HCT116 (cell line): ENCODE results near the gene CARD18. TPM values are rescaled to one million over a fixed set of nuclear protein-coding genes. Genes with fewer than 3 reads are reported as not detected.

Source experiments
- ATAC-seq: fragments of 200-7000 bp; cut with Tn5 transposase; 2 replicates; pipeline ENCODE4 v1.9.1; 2020; ENCODE audit warnings: mild to moderate bottlenecking, moderate library complexity
- BruUV-seq: library from RNA; stranded (reverse); fragments of 400-500 nt; replicated peaks from 2 replicates; lab custom pipeline; 2021; lab: Mats Ljungman, UMichigan
- CTCF ChIA-PET: fragments of 300-600 bp; sonication (Branson Sonifier 250); formaldehyde crosslinking; loops from one replicate; lab custom pipeline; 2021; ENCODE audit warnings: antibody characterized with exemption; lab: Charles Lee
- POLR2A ChIA-PET: fragments of 300-600, 350-600 bp; sonication (Branson Sonifier 250); formaldehyde crosslinking; loops from one replicate; lab custom pipeline; 2021; ENCODE audit warnings: antibody characterized with exemption; lab: Charles Lee
- RAD21 ChIA-PET, 2 experiments: fragments of 300-600 bp; sonication (Branson Sonifier 250); formaldehyde crosslinking; loops; one replicate each; lab custom pipeline; 2023; ENCODE audit warnings: low total read pairs in 2 of 2; ENCODE audit not compliant: uncharacterized antibody in 2 of 2, unreplicated experiment in 2 of 2, low non-redundant PET in 1 of 2; lab: Charles Lee
- DNase-seq: peaks from one replicate; pipeline ENCODE4 v3.0.0-alpha.2; 2010; ENCODE audit warnings: low read depth, low spot score
- H2AFZ ChIP-seq: fragments of 200-600 bp; shearing (Covaris generic), sonication (generic); 2 replicates; pipeline ENCODE4 v1.6.1; 2017; ENCODE audit warnings: low read depth, mixed run types, mixed read lengths, antibody characterized with exemption, low read length; ENCODE audit not compliant: poor library complexity, severe bottlenecking
- H3K27ac ChIP-seq: 2 replicates; pipeline ENCODE4 v1.5.1; 2012; ENCODE audit warnings: low read depth, low read length
- H3K27me3 ChIP-seq: fragments of 200-600 bp; sonication (generic); 2 replicates; pipeline ENCODE4 v1.6.1; 2016; ENCODE audit warnings: mixed run types, low read length, mixed read lengths; ENCODE audit not compliant: insufficient read depth
- H3K36me3 ChIP-seq, 2 experiments: fragments of 200-500 bp in 1 of 2; fragments of 200-600 bp in 1 of 2; sonication (Bioruptor generic) in 1 of 2; sonication (generic) in 1 of 2; 2 replicates each; pipeline versions ENCODE4 v1.5.1 to v1.6.1; 2014 to 2016; ENCODE audit warnings: low read length in 2 of 2, inconsistent platforms in 1 of 2, mixed read lengths in 1 of 2, mixed run types in 1 of 2; ENCODE audit not compliant: insufficient read depth in 2 of 2, control insufficient read depth in 1 of 2
- H3K4me1 ChIP-seq, 2 experiments: fragments of 200-600 bp in 1 of 2; sonication (generic) in 1 of 2; 2 replicates each; pipeline versions ENCODE4 v1.5.1 to v1.6.1; 2012 to 2017; ENCODE audit warnings: low read length in 2 of 2, inconsistent platforms in 1 of 2, mild to moderate bottlenecking in 1 of 2, mixed read lengths in 1 of 2, mixed run types in 1 of 2, moderate library complexity in 1 of 2; ENCODE audit not compliant: insufficient read depth in 2 of 2, control insufficient read depth in 1 of 2
- H3K4me2 ChIP-seq: fragments of 200-600 bp; sonication (generic); 2 replicates; pipeline ENCODE4 v1.6.1; 2017; ENCODE audit warnings: mixed run types, low read length, mixed read lengths
- H3K4me3 ChIP-seq, 2 experiments: fragments of 200-600 bp in 1 of 2; sonication (generic) in 1 of 2; replicated peaks in 1 of 2; 2 replicates each; pipeline ENCODE4 v1.5.1; 2011 to 2016; ENCODE audit warnings: low read length in 2 of 2, control low read depth in 1 of 2, low read depth in 1 of 2, mild to moderate bottlenecking in 1 of 2, mixed read lengths in 1 of 2, mixed run types in 1 of 2
- H3K79me2 ChIP-seq: fragments of 200-600 bp; sonication (generic); 2 replicates; pipeline ENCODE4 v1.6.1; 2017; ENCODE audit warnings: mild to moderate bottlenecking, mixed run types, low read length, moderate library complexity, mixed read lengths; ENCODE audit not compliant: insufficient read depth
- H3K9ac ChIP-seq: fragments of 200-600 bp; sonication (generic); 2 replicates; pipeline ENCODE4 v1.6.1; 2016; ENCODE audit warnings: low read length, mixed read lengths
- H3K9me2 ChIP-seq: fragments of 200-600 bp; sonication (generic), shearing (Covaris generic); 2 replicates; pipeline ENCODE4 v1.6.1; 2017; ENCODE audit warnings: mixed run types, mild to moderate bottlenecking, moderate library complexity; ENCODE audit not compliant: insufficient read depth
- H3K9me3 ChIP-seq, 2 experiments: fragments of 200-500 bp in 1 of 2; fragments of 200-600 bp in 1 of 2; sonication (Bioruptor generic) in 1 of 2; sonication (generic) in 1 of 2; 2 replicates each; pipeline ENCODE4 v1.6.1; 2014 to 2017; ENCODE audit warnings: low read length in 2 of 2, mixed read lengths in 2 of 2, inconsistent platforms in 1 of 2, low read depth in 1 of 2, mild to moderate bottlenecking in 1 of 2, mixed run types in 1 of 2, moderate library complexity in 1 of 2; ENCODE audit not compliant: control insufficient read depth in 1 of 2, insufficient read depth in 1 of 2
- H4K20me1 ChIP-seq: fragments of 200-600 bp; sonication (generic), shearing (Covaris generic); 2 replicates; pipeline ENCODE4 v1.6.1; 2017; ENCODE audit warnings: mixed run types, mild to moderate bottlenecking, moderate library complexity; ENCODE audit not compliant: insufficient read depth
- CTCF ChIP-seq, 3 experiments: fragments of 200-600 bp in 1 of 3; sonication (generic) in 1 of 3; IDR thresholded peaks in 2 of 3; conservative IDR thresholded peaks in 1 of 3; 2 replicates each; pipeline ENCODE4 v1.5.1; 2012 to 2017; ENCODE audit warnings: low read depth in 2 of 3, low read length in 2 of 3, antibody characterized with exemption in 1 of 3, borderline replicate concordance in 1 of 3, control low read depth in 1 of 3, mild to moderate bottlenecking in 1 of 3, mixed read lengths in 1 of 3, mixed run types in 1 of 3, moderate library complexity in 1 of 3; ENCODE audit not compliant: insufficient read depth in 1 of 3
- SRF ChIP-seq: IDR thresholded peaks from 2 replicates; pipeline ENCODE4 v1.6.1; 2012; ENCODE audit warnings: low read depth
- intact Hi-C: fragments of 100-400 bp; cut with micrococcal nuclease; formaldehyde crosslinking; loops from 2 replicates; pipeline ENCODE4 v1.10.0; 2022
- total RNA-seq: library from RNA; stranded (reverse); gene quantifications from one replicate; pipeline ENCODE4 v1.2.1, GENCODE V29; 2021; ENCODE audit not compliant: unreplicated experiment

The CARD18 gene
- total RNA-seq, 1 experiment from 2014 or later = not detected

- no peak for DNase-seq
- no TSS peak for BruUV-seq
- POLR2A ChIA-PET = no interaction called here
- intact Hi-C loops = no loop called here
- RAD21 ChIA-PET = no interaction called here
- no peaks in the 10 kb centered on the region for H3K36me3 ChIP-seq
- CTCF ChIA-PET = no interaction called here
- H3K79me2 ChIP-seq = no peaks in the 10 kb centered on the region
- no peak for ATAC-seq
- no peak overlapping the region for H2AFZ ChIP-seq
- no peak overlapping the region for H3K4me2 ChIP-seq
- H3K4me1 ChIP-seq = no peaks in the 10 kb centered on the region
- no peaks in the 10 kb centered on the region for H3K9me3 ChIP-seq
- H4K20me1 ChIP-seq = no peaks in the 10 kb centered on the region
- no peak overlapping the region for H3K4me3 ChIP-seq
- no peaks in the 10 kb centered on the region for H3K27me3 ChIP-seq
- TF ChIP-seq CTCF (IDR thresholded peaks at IDR 0.05 in 2 of 3, conservative IDR thresholded peaks at IDR 0.05 in 1 of 3; ENCODE audit: borderline replicate concordance in 1 of 3, insufficient read depth in 1 of 3, low read depth in 2 of 3, low read length in 2 of 3) = no peak
- TF ChIP-seq, all 23 proteins: peak for 0
- no peaks in the 10 kb centered on the region for H3K9me2 ChIP-seq
- no peak overlapping the region for H3K27ac ChIP-seq
- H3K9ac ChIP-seq = no peak overlapping the region
These were observed 3.7 kb downstream of the CARD18 start for GRCh38 chr11:105135883-105136282.

- peaks cover 0 to 3% of the 10 kb centered on the region in 2 experiments; a peak in 1 of 4 replicates for H3K4me1 ChIP-seq
- ChIA-PET CTCF (no interaction called here), RAD21 (no interaction called here), POLR2A (no interaction called here)
- DNase-seq (no peak), ATAC-seq (no peak)
- H3K36me3 ChIP-seq = no peaks in the 10 kb centered on the region
- no peak overlapping the region for H3K4me2 ChIP-seq
- no peak overlapping the region for H3K9ac ChIP-seq
- no peaks in the 10 kb centered on the region for H3K27me3 ChIP-seq
- H3K27ac ChIP-seq = no peak overlapping the region
- H3K9me2 ChIP-seq = no peaks in the 10 kb centered on the region
- no peaks in the 10 kb centered on the region for H3K79me2 ChIP-seq
- H2AFZ ChIP-seq = no peak overlapping the region
- intact Hi-C loops = no loop called here
- no peaks in the 10 kb centered on the region for H4K20me1 ChIP-seq
- H3K9me3 ChIP-seq = no peaks in the 10 kb centered on the region
- no peak for TF ChIP-seq SRF
- TF ChIP-seq, all 23 proteins: peak for 0
- H3K4me3 ChIP-seq = no peak overlapping the region
- BruUV-seq = no TSS peak
These were observed 6.7 kb downstream of the CARD18 start for GRCh38 chr11:105132716-105133511.
